ENCODE measurements around the gene RBP5.

DNA sequence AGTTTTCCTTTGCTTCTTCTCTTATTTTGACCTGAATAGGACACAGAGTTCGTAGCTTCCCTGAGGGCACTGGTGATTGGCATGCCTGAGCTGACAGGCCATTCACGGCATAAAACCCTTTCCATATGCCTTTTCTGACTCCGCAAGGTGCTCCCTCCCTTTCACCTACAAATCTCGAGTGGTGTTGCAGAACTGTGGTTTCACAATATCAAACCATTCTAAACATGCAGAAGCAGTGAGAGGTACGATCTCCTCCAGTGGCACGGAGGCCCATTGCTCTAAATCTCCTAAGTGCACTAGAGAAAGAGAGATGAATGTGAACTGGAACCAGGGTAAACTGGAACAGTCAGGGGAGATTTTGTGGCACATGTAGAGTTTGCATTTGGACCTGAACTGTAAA, 25.4 kb upstream of the RBP5 start:
- no peak for TF ChIP-seq POLR2AphosphoS5 (IDR thresholded peaks at IDR 0.05)
- no peak for TF ChIP-seq CTCF (IDR thresholded peaks at IDR 0.05 in 8 of 11, conservative IDR thresholded peaks at IDR 0.05 in 3 of 11)

Data from spleen (tissue), 7 donors.